Mucosa of descending colon (tissue), 3 donors: ENCODE results near the gene GPR107. TPM values are rescaled to one million over a fixed set of nuclear protein-coding genes. Genes with fewer than 3 reads are reported as not detected.

Experiments
- ATAC-seq: fragments of 200-7000 bp; cut with Tn5 transposase; one replicate; pipeline ENCODE4 v1.9.1; 2020; ENCODE audit warnings: mild to moderate bottlenecking, moderate library complexity
- DNase-seq, 3 donors: peaks; one replicate each; pipeline ENCODE4 v3.0.0-alpha.2; 2020
- H3K36me3 ChIP-seq: fragments of 200-600 bp; one replicate; pipeline ENCODE4 v1.8.0; 2021; ENCODE audit warnings: low read depth, mild to moderate bottlenecking
- H3K4me1 ChIP-seq: fragments of 200-600 bp; one replicate; pipeline ENCODE4 v1.8.0; 2021; ENCODE audit warnings: low read depth, mild to moderate bottlenecking
- H3K4me3 ChIP-seq: fragments of 200-600 bp; one replicate; pipeline ENCODE4 v1.8.0; 2021; ENCODE audit warnings: mild to moderate bottlenecking
- H3K9me3 ChIP-seq: fragments of 200-600 bp; one replicate; pipeline ENCODE4 v1.8.0; 2021; ENCODE audit warnings: mild to moderate bottlenecking
- CTCF ChIP-seq: fragments of 200-600 bp; IDR thresholded peaks from one replicate; pipeline ENCODE4 v1.8.0; 2022; ENCODE audit warnings: antibody characterized with exemption, mild to moderate bottlenecking
- intact Hi-C, 2 donors: fragments of 100-400 bp; cut with DNase I in 1 of 2; cut with micrococcal nuclease in 1 of 2; formaldehyde crosslinking; loops; one replicate each; pipeline versions ENCODE4 v1.11.0 to v1.11.1; 2022; cut with DNase I, micrococcal nuclease
- total RNA-seq, 3 donors: library from RNA; stranded (reverse); fragmentation: NEBNext Ultra II Directional in 2 of 3; extraction: Animal tissue kit (Norgen Biotek cat#: 25700) in 2 of 3; gene quantifications; one replicate each; pipeline versions ENCODE4 v1.2.1 to v1.2.4, GENCODE V29; 2021 to 2023
- donor health status: DM: no; HTN: no; CAD: no; lungs with moderate emphysema.
- donor health status: DM: no; HTN: no; CAD: no.
- donor health status: DM: no; HTN: yes; CAD: no.

The GPR107 gene
- total RNA-seq, 3 donors from 2014 or later, result 39.7 to 50.1 (median 49.1) TPM

DNA sequence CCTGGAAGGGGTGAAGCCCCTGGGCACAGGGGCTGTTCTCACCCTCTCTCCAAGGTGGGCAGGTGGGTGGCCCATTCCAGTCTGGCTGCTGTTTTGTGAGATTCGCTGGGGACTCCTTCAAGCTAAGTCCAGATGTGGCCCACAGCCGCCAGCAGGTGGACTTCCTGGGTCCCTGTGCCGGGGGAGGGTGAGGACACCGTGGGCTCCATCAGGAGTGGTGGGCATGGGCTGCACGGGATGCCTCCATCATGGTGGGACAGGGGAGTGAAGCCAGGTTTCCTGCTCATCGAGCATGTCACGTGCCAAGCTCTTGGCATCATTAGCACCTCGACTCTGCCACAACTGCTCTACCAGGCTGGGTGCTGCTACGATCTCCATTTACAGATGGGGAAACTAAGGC, 120.3 kb downstream of the GPR107 start:
- no peaks in the 10 kb centered on the region for H3K9me3 ChIP-seq
- TF ChIP-seq CTCF, result no peak
- no peaks in the 10 kb centered on the region for H3K36me3 ChIP-seq
- no peak for DNase-seq
- no peak for ATAC-seq
- intact Hi-C loops, result loop anchor here in 1 of 2 donors (10.0 kb wide), 1 partner anchor 59 kb away; no protein-coding TSS in a partner anchor
- H3K4me3 ChIP-seq, result no peak overlapping the region
- H3K4me1 ChIP-seq, result peaks cover 3% of the 10 kb centered on the region

DNA sequence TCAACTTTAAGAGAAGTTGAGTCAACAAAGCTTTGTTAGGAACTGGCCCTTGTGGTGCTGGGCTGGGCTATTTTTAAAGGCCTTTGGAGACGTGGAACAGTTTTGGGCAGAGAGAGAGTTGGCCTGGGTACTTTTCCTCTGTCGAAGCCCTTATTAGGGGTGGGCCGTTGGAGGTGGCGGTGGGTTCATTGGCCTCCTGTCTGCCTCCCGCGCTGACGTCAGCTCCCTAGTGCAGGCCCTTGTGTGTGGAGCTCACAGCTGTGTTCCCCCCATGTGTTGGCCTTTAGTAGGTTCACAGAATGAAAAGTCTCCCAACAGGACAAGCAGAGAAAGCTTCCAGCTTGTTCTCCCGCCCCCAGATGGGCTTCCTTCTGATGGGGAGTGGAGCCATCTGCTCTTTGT, 121.2 kb downstream of the GPR107 start:
- DNase-seq (peak in 1 of 3 donors; percentile 29), ATAC-seq (no peak)
- intact Hi-C loops, result loop anchor here in 1 of 2 donors (10.0 kb wide), 1 partner anchor 60 kb away; no protein-coding TSS in a partner anchor
- Histone ChIP-seq H3K4me1 (peaks cover 3% of the 10 kb centered on the region), H3K9me3 (no peaks in the 10 kb centered on the region), H3K36me3 (no peaks in the 10 kb centered on the region), H3K4me3 (no peak overlapping the region)
- no peak for TF ChIP-seq CTCF

DNA sequence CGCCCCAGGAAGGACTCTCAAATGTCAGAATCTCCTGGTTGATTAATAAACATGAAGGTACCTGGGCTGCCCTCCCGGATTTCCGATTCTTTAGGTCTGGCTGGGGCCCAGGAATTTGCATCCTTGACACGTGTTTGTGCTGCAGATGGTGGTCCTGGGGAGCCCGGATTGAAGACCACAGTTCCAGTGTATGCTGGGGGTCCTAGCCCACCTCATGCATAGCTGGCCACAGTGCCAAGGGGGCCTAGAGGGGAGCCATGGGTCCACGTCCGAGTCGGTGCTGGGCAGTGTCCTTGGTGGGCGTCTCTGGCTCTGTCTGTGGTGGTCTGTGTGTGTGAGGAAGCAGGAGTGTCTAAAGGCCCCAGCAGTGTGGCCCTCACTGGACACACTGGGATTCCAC, 121.6 kb downstream of the GPR107 start:
- intact Hi-C loops, result loop anchor here in 1 of 2 donors (10.0 kb wide), 1 partner anchor 61 kb away; no protein-coding TSS in a partner anchor
- no peak overlapping the region for H3K4me3 ChIP-seq
- H3K9me3 ChIP-seq, result no peaks in the 10 kb centered on the region
- H3K4me1 ChIP-seq, result peaks cover 3% of the 10 kb centered on the region
- DNase-seq (no peak), ATAC-seq (no peak)
- TF ChIP-seq CTCF, result no peak
- no peaks in the 10 kb centered on the region for H3K36me3 ChIP-seq

DNA sequence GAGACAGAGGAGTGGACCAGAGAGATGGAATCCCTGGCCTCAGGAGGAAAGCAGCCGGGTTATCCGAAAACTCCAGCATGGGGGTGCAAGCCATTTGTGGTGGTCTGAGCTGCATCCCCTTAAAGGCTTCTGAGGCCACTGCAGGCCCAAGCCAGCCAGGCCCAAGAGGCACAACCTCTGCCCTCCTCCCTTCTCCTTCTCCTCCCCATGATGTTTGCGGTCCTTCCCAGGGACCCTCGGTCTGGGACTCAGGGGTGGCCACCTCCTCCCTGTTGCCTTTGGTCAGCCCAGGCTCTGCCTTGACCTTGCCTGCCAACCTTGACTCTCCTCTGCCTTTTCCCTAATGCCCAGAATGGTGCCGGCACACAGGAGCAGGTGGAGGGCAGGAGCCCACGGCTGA, 123.1 kb downstream of the GPR107 start:
- intact Hi-C loops, result loop anchor here in 1 of 2 donors (10.0 kb wide), 1 partner anchor 62 kb away; no protein-coding TSS in a partner anchor
- DNase-seq (no peak), ATAC-seq (no peak)
- Histone ChIP-seq H3K36me3 (no peaks in the 10 kb centered on the region), H3K4me3 (no peak overlapping the region), H3K4me1 (peaks cover 4% of the 10 kb centered on the region), H3K9me3 (no peaks in the 10 kb centered on the region)
- TF ChIP-seq CTCF, result no peak

- ATAC-seq (no peak), DNase-seq (no peak)
- intact Hi-C loops, result loop anchor here in 1 of 2 donors (10.0 kb wide), 1 partner anchor 63 kb away; no protein-coding TSS in a partner anchor
- Histone ChIP-seq H3K9me3 (no peaks in the 10 kb centered on the region), H3K36me3 (no peaks in the 10 kb centered on the region), H3K4me3 (no peak overlapping the region), H3K4me1 (peaks cover 11% of the 10 kb centered on the region)
- TF ChIP-seq CTCF, result no peak
These were observed 124.4 kb downstream of the GPR107 start for GRCh38 chr9:130177898-130178805.
